GM18520 (cell line): ENCODE measurements around the gene ZNF234.
"Not testable (repeated sequence)": the region's sequence is repeated elsewhere in the genome, so short reads cannot be mapped to it uniquely, and the experiment has no call there.

Experiments used
- ATAC-seq: cut with Tn5 transposase; IDR thresholded peaks from one replicate; pipeline ENCODE4 v1.9.1; 2021; ENCODE audit not compliant: unreplicated experiment

The ZNF234 gene

DNA sequence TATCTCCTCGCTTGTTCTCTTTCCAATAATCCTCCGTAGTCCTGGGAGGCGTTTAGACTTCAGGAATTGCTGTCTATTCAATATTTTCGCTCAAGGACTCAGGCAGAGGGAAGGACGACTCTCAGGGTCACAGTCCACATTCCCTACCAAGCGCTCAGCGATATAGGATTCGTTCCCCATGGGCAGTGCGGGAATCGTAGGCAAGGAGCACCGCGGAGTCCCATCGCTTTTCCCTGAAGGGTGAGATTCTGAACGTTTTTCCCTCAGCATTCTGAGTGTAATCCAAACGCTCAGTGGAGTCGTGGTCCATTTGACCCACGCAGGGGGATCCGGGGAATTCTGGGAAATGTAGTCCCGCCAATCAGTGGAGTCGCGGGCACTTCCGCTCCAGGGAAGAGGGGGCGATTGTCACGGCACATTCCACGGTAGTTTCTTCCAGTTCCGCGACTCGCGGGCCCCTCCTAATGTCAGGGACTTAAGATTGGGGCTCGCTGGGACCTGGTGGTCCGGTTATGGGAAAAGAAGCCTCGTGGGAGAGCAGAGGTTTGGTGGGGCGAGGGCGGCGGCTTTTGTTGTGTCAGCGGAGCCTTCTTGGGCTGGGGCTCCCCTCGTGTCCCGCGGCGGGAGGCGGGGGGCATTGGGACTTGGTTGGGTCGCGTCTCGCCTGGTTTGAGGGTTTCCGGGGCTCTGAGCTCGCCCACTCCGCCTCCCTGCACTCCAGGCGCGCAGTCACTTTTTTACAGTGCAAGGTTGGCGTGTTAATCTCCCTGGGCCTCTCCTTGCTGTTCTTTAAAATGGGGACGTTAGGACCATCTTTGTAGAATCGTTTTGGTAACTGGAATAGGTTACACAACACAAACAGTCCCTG, at the start of gene ZNF234:
Gene ZNF234, plus strand, starts transcription at position 364 of the 868 bp plus-strand sequence. CDS start 3,079 bp downstream, outside the sequence.
- ATAC-seq: no peak

DNA sequence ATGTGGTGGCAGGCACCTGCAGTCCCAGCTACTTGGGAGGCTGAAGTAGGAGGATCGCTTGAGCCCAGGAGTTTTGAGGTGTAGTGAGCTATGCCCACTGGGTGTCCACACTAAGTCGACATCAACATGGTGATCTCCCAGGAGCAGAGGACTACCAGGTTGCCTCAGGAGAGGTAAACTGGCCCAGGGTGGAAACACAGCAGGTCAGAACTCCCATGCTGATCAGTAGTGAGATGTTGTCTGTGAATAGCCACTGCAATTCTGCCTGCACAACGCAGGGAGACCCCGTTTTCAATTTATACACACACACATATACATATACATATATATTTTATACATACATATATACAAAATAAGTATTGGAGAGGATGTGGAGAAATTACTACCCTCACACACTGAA, 49.2 kb upstream of the ZNF234 start:
- no peak for ATAC-seq

- ATAC-seq: peak; percentile 67
Measured at GRCh38 chr19:44093931-44094765, 47.2 kb upstream of the ZNF234 start, which contains the start of gene ZNF224. Gene ZNF224, plus strand, starts transcription at chr19:44094361. Its CDS starts 3,513 bp downstream, at chr19:44097874.

GRCh38 chr19:44107751-44108150, 33.6 kb upstream of the ZNF234 start:
- no peak for ATAC-seq

DNA sequence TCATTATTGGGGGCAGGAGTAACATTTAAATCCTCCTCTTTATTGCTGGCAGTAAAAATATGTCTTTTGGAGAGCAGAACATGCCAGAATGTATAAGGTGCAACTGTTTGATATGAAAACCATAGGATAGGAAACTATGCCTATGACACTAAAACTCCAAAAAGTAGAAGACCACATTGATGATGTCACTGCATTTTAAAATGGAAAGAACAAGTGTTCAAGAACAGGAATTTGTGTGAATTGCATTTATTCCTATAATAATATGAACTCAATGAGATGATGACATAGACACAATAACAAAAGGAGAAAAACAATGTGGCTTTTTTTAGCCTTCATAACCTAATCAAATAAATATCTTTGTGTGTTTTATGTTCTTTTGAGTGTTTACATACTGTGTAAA, 31.9 kb upstream of the ZNF234 start:
- no peak for ATAC-seq

- ATAC-seq: no peak
Measured at GRCh38 chr19:44111910-44112463, 29.4 kb upstream of the ZNF234 start.

DNA sequence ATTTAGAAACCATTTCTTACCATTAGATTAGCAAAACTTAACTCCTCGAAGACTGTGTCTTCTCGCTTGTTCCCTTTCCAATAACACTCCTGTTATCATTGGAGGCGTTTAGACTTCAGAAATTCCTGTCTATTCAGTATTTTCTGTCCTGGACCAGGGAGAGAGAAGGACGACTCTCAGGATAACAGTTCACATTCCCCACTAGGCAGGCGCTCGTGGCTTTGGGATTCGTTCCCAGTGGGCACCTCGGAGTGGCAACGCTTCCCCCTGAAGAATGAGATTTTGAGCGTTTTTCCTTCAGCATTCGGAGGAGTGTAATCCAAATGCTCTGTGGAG, 28.6 kb upstream of the ZNF234 start:
- no peak for ATAC-seq

DNA sequence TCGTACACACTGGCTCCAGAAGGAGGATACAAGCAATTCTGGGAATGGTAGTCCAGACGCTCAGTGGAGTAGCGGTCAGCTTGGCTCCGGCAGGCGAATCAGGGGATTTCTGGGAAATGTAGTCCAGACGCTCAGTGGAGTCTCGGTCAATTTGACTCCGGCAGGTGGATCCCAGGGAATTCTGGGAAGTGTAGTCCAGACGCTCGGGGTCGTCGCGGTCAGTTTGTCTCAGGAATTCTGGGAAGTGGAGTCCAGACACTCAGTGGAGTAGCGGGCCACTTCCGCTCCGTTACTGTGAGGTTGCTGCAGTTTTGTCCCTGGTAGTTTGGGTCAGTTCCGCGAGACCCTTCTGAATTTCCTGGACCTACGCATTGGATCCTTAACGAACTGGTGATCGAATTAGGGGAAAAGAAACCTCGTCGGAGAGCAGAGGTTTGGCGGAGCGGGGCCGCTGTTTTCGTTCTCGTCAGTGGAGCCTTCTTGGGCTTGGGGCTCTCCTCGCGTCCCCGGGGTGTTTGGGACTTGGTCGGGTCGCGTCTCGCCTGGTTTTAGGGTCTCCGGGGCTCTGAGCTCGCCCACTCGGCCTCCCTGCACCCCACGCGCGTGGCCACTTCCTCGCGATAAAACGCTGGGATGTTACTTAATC, 28.1 kb upstream of the ZNF234 start, which contains the start of gene ZNF225:
Gene ZNF225, plus strand, starts transcription at position 262 of the 646 bp plus-strand sequence. CDS start 2,429 bp downstream, outside the sequence.
- ATAC-seq: peak; percentile 86

DNA sequence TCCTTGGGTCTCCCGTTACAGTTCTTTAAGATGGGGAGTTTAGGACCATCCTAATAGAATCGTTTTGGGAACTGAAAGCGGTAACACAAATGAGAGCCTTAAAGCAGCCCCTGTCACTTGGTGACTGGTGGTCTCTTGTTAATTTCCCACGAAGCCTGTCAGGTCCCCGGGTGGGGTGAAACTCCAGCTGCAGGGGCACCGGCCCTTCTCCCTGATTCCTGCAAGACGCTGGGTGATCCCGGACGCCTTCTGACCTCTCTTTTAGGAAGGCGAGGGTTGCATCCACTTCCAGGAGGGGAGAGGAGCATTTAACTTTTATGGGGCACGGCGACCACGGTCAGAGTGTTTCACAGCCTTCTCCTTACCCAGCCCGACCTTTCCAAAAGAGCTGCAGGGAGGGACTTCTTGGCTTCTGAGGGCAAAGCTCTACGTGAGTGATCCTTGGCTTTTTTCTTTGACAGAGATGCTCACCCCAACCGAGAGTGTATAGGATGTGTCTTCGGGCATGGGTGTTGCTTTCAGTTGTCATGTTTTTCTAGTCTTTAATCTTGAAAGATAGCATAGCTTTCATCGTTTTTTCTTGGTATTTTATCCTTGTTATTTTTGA, 27.5 kb upstream of the ZNF234 start:
- no peak for ATAC-seq

DNA sequence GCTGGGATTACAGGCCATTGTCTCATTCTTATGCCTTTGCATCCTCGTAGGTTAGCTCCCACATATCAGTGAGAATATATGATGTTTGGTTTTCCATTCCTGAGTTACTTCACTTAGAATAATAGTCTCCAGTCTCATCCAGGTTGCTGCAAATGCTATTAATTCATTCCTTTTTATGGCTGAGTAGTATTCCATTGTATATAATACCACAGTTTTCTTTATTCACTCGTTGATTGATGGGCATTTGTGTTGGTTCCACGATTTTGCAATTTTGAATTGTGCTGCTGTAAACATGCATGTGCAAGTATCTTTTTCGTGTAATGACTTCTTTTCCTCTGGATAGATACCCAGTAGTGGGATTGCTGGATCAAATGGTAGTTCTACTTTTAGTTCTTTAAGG, 20.2 kb upstream of the ZNF234 start:
- not testable (repeated sequence) for ATAC-seq

DNA sequence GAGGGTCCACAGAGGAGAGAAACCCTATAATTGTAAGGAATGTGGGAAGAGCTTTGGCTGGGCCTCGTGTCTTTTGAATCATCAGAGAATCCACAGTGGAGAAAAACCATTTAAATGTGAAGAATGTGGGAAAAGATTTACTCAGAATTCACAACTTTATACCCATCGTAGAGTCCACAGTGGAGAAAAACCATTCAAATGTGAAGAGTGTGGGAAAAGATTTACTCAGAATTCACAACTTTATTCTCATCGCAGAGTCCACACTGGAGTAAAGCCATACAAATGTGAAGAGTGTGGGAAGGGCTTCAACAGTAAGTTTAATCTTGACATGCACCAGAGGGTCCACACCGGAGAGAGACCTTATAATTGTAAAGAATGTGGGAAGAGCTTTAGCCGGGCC, 9.4 kb upstream of the ZNF234 start:
- no peak for ATAC-seq

- ATAC-seq: no peak
Measured at GRCh38 chr19:44142059-44142433, 692 bp downstream of the ZNF234 start.

DNA sequence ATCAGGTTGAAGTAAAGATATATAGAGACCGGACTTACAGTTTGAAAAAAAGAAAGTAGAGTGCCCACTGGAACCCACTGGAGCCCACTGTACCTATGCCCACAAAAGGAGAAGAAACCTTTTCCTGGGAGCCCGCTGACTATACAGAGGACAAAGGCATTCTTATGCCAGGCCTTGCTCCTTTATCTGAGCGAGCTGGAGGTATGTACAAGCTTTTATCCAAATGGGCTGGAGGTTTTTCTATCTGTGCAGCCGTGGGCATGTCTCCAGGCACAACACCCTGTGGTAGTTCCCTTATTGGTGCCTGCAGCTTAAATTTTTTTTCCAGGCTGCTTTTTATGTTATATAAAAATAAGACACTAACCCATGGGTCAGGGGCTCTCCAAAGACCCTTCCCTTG, 8.4 kb downstream of the ZNF234 start:
- no peak for ATAC-seq

DNA sequence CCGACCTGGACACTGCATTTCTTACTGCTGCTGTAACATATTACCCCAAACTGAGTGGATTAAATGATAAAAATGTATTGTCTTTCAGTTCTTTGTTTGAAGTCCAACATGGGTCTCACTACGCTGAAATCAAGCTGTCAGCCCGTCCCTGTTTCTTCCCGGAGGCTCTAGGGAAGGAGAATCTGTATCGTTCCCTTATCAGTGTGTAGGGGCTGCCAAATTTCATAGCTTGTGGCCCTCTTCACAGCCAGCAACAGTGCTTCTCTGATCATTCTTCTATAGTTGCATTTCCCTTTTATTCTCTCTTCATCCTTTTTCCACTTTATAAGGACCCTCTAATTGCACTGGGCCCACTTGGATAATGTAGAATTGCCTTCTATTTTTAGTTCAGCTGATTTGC, 10.1 kb downstream of the ZNF234 start:
- ATAC-seq: no peak

GRCh38 chr19:44156475-44156874, 15.1 kb downstream of the ZNF234 start:
- no peak for ATAC-seq

DNA sequence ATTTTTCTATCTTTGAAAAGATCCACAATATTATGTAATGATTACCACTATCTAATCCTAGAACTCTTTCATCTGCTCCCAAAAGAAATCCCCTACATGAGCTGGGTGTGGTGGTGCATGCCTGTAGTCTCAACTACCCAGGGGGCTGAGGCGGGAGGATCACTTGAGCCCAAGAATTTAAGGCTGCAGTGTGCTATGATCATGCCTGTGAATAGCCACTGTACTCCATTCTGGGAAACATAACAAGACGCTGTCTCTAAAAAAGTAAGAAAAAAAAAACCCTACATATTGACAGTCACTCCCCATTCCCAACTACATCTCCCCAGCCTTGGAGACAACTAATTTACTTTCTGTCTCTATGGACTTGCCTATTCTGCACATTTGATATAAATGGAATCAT, 22.4 kb downstream of the ZNF234 start:
- ATAC-seq: no peak

DNA sequence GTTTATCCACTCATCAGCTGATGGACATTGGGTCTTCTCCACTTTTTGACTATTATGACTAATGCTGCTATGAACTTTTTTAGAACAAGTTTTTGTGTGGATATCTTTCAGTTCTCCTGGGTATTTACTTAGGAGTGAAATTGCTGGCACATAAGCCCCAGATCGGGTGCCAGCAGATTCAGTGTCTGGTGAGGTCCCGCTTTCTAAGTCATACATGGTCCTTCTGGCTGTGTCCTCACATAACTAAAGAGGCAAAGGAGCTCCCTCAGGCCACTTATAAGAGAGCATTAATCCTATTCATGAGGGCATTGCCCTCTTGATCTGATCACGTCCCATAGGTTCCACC, 22.9 kb downstream of the ZNF234 start:
- no peak for ATAC-seq

- peak; percentile 68 for ATAC-seq
Measured at GRCh38 chr19:44164673-44165512, 23.5 kb downstream of the ZNF234 start, which contains the start of gene ZNF226. Gene ZNF226, plus strand, starts transcription at chr19:44165100. Its CDS starts 4,981 bp downstream, at chr19:44170081.

DNA sequence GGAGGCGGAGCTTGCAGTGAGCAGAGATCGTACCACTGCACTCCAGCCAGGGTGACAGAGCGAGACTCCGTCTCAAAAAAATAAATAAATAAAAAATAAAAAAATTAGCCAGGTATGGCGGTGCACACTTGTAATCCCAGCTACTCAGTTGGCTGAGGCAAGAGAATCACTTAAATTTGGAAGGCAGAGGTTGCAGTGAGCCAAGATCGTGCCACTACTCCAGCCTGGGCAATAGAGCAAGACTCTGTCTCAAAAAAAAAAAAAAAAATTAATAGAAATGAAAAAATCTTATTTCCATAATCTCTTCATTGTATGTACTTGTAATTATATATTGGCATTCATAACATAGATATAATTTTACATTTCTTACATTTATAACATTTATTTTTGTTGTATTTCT, 29.3 kb downstream of the ZNF234 start:
- ATAC-seq: not testable (repeated sequence)

GRCh38 chr19:44176590-44176989, 35.2 kb downstream of the ZNF234 start:
- no peak for ATAC-seq
